ENCODE data around the gene ANKRD44.
"Not testable (repeated sequence)": the region's sequence is repeated elsewhere in the genome, so short reads cannot be mapped to it uniquely, and the experiment has no call there.

ANKRD44 gene

DNA sequence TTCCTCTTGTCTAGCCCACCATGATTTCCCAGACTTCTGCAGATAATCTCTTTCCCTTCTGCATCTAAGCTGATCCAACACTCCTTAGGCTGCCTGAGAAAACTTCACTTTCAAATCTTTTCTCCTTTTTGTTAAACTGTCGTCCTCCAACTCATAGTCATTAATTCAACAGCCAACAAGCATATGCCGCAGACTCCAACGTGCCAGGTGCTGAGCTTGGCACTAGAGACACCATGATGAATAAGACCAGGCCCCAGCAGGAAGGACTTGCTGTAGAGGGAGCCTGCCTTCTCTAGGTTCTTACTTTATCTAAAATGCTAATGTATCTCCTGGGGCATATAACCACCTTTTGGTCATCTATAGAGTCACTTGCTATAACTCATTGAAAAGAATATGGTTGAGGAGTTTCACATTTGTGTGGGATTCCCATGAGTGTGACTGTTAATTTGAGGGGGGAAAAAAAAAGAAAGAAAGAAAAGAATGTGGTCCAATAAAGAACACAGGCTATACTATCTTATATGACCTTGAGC is 51.0 kb downstream of the ANKRD44 start:
- DNase-seq (ENCODE audit: low spot score): no peak

- DNase-seq (ENCODE audit: low spot score): no peak
These were observed 52.0 kb downstream of the ANKRD44 start for GRCh38 chr2:197258580-197258979.

DNA sequence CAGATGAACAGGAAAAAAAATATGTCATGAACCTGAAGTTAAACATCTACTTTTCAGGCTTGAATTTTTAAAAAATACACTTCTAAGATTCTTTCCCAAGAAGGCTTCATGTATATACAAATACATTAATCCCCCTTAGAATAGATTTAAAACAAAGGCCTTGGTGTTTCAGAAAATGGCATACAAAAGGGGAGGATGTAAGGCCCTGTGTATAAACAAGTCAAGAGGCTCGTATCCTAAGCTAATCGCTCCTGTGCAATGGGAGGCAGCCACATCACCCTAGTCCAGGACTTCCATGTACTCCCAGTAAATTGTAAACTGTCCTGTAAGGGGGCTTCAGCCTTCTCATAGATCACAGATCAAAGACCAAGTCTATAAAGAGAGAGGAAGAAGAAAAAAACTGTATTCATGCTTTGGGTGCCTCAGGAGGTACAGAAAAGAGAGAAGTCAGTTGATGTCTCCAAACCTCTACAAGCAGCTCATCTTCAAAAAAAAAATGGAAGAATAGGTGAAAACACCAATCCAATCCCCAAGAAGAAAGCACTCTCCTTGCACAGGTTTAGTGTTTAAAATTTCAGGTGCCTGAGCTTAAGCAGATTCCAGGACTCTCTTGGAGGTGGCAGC is 53.9 kb downstream of the ANKRD44 start:
- DNase-seq (ENCODE audit: low spot score): no peak

DNA sequence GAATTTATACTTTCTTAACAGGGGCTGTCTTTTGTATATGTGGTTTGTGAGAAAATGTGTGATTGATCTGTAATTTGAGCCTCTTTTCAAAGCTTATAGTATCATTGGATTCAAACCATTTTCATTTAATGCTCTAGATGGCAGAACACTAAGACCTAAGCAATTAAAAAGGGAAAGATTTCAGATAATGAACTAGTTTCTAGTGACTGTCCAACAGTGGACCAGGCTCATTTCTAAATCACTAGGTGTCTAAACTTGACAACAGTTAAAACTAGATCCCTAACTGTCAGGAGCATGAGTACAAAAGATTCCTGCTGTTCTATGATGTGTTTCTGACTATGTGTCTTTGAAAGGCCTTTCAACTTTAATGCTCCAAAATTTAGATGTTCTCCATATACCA is 54.6 kb downstream of the ANKRD44 start:
- no peak for DNase-seq (ENCODE audit: low spot score)

- DNase-seq (ENCODE audit: low spot score): peak; percentile 49
These were observed 55.0 kb downstream of the ANKRD44 start for GRCh38 chr2:197255543-197255942.

- DNase-seq (ENCODE audit: low spot score): no peak
These were observed 55.6 kb downstream of the ANKRD44 start for GRCh38 chr2:197254776-197255530.

GRCh38 chr2:197251576-197251975 is 59.0 kb downstream of the ANKRD44 start:
- DNase-seq (ENCODE audit: low spot score): peak; percentile 27

- DNase-seq (ENCODE audit: low spot score): no peak
These were observed 59.4 kb downstream of the ANKRD44 start for GRCh38 chr2:197251163-197251562.

- DNase-seq (ENCODE audit: low spot score): no peak
These were observed 60.5 kb downstream of the ANKRD44 start for GRCh38 chr2:197250084-197250397.

- DNase-seq (ENCODE audit: low spot score): no peak
These were observed 61.0 kb downstream of the ANKRD44 start for GRCh38 chr2:197249381-197250083.

DNA sequence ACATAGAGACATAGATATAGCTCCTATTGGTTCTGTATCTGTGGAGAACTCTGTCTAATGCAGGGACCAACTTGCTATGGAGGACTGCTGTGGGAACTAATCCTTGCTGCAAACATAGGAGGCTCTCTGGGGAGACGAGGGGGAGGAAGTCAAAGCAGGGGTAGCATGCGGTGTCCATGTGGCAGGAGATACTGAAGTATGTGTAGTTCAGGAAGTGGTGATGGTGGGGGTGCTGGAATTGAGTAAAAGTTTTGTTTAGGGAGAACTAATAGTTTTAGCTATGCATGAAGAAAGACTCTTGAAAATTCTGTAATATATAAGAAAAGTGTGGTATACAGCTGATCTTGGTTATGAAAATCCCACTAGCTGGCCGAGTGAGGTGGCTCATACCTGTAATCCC is 62.0 kb downstream of the ANKRD44 start:
- DNase-seq (ENCODE audit: low spot score): peak; percentile 52

DNA sequence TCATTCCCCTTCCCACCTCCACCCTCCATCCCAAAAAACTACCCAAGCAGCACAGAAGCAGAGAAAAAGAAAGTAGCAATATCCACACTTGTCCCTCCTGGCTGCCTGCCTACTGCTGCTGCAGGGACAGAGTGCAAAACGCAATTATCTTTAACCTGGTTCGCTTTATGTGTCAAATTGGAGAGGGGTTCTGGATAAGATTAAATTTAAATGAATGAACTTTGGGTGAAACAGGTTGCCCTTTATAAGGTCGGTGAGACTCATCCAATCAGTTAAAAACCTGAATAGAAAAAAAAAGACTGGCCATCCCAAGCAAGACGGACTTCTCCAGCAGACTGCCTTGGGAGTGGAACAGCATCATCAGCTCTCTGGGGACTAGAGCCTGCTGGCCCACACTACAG is 62.6 kb downstream of the ANKRD44 start:
- DNase-seq (ENCODE audit: low spot score): no peak

DNA sequence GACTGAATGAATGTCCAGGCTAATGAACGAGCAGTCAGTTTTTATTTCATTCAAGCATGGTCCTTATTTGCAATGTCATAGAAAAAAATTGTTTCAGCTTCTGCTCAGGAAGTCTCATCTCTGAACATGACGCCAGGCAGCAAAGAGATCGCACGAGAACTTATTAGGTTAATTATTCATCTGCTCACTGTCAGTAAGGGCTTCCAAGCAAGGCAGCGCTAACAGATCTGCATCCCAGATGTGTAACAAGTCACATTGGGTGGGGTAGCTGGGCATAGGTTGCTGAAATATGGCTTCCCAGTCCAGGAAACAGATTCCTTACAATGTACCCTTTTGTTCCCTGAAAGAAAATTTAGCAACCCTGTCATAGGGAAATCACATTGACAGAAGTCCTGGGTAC is 63.5 kb downstream of the ANKRD44 start:
- no peak for DNase-seq (ENCODE audit: low spot score)

DNA sequence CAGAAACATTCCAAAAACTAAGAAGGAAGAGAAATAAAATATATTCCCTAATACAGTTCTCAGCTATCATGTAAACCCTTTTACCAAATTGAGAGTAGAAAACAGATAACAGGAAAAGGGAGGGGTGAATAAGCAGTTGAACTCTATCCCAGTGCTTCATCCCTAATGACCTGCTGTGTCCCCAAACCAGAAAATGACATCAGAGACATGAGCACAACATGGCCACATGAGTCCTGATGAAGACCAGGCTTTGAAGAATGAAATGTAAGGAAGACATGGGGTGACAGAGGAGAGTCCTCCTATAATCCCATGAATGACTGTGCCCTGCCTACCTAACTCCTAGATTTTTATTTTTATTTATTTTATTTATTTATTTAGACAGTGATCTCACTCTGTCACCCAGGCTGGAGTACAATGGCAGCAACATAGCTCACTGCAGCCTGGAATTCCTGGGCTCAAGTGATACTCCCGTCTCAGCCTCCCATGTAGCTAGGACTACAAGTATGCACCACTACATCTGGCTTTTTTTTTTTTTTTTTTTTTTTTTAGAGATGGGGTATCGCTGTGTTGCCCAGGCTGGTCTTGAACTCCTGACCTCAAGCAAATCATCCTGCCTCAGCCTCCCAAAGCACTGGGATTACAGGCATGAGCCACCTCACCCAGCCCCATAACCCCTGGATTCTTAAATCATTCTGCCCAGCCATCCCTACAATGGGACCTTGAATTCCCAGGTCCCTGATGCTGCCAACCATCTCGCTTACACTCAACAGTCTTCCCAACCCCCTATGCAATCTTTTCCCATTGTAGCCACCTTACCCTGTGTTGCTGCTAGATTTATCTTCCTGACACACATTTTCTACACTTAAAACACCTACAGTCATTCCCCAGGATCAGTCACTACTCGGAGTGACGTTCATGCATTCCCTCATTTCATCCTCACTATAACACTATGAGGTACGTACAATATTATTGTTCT is 64.5 kb downstream of the ANKRD44 start:
- DNase-seq (ENCODE audit: low spot score): no peak

GRCh38 chr2:197244349-197244748 is 66.2 kb downstream of the ANKRD44 start:
- no peak for DNase-seq (ENCODE audit: low spot score)

GRCh38 chr2:197242719-197243118 is 67.9 kb downstream of the ANKRD44 start:
- no peak for DNase-seq (ENCODE audit: low spot score)

GRCh38 chr2:197241596-197241995 is 69.0 kb downstream of the ANKRD44 start:
- no peak for DNase-seq (ENCODE audit: low spot score)

DNA sequence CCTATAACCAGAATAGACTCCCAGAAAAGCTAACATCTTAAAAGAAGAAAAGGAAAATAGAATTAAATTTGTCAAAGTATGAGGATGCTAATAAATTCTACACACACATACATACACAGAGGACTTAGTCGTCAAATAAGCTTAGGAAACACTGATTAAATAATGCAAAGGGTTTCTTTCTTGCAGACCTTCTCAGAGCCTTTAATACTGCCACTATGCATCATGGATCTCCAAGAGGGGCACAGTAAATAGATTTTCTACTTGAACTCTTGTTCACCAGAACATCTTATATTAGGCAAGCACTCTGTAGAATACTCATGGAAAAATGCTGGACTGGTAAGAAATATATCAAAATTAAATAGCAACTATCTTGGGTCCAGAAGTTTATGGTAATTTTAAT is 69.4 kb downstream of the ANKRD44 start:
- no peak for DNase-seq (ENCODE audit: low spot score)

GRCh38 chr2:197240421-197241041 is 70.0 kb downstream of the ANKRD44 start:
- DNase-seq (ENCODE audit: low spot score): no peak

GRCh38 chr2:197240018-197240417 is 70.6 kb downstream of the ANKRD44 start:
- DNase-seq (ENCODE audit: low spot score): not testable (repeated sequence)

GRCh38 chr2:197239434-197239833 is 71.1 kb downstream of the ANKRD44 start:
- DNase-seq (ENCODE audit: low spot score): no peak

GRCh38 chr2:197238043-197238365 is 72.6 kb downstream of the ANKRD44 start:
- DNase-seq (ENCODE audit: low spot score): no peak
